ENCODE measurements around the gene CNKSR3. TPM values are rescaled to one million over a fixed set of nuclear protein-coding genes. Genes with fewer than 3 reads are reported as not detected.
A peak's percentile ranks its signal among the peaks of the same experiment; 100 is the strongest.

Gene CNKSR3
- total RNA-seq, 1 donor from 2014 or later: 12.1 TPM

DNA sequence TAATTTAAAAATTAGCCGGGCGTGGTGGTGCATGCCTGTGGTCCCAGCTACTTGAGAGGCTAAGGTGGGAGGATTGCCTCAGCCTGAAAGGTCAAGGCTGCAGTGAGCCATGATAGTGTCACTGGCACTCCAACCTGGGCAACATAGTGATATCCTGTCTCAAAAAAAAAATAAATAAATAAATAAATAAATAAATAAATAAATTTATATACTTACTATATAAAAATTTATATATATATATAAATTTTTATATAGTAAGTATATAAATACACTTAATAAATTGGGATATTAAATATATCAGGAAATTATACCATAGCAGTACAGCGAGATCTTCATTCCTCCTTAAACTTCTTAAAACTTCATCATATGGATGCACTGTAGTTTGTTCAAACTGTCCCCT lies 130.9 kb downstream of the CNKSR3 start:
- DNase-seq (ENCODE audit: low read depth): no peak
- Histone ChIP-seq H3K4me3 (ENCODE audit: low read depth, low read length) (no peak overlapping the region), H3K27me3 (ENCODE audit: control insufficient read depth, insufficient read depth, low read length) (no peaks in the 10 kb centered on the region), H3K36me3 (ENCODE audit: control insufficient read depth, insufficient read depth, low read length) (no peaks in the 10 kb centered on the region)
- TF ChIP-seq, protein P1, sequence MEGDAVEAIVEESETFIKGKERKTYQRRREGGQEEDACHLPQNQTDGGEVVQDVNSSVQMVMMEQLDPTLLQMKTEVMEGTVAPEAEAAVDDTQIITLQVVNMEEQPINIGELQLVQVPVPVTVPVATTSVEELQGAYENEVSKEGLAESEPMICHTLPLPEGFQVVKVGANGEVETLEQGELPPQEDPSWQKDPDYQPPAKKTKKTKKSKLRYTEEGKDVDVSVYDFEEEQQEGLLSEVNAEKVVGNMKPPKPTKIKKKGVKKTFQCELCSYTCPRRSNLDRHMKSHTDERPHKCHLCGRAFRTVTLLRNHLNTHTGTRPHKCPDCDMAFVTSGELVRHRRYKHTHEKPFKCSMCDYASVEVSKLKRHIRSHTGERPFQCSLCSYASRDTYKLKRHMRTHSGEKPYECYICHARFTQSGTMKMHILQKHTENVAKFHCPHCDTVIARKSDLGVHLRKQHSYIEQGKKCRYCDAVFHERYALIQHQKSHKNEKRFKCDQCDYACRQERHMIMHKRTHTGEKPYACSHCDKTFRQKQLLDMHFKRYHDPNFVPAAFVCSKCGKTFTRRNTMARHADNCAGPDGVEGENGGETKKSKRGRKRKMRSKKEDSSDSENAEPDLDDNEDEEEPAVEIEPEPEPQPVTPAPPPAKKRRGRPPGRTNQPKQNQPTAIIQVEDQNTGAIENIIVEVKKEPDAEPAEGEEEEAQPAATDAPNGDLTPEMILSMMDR (IDR thresholded peaks at IDR 0.05; ENCODE audit: insufficient read depth, low read length, poor library complexity, severe bottlenecking): no peak

DNA sequence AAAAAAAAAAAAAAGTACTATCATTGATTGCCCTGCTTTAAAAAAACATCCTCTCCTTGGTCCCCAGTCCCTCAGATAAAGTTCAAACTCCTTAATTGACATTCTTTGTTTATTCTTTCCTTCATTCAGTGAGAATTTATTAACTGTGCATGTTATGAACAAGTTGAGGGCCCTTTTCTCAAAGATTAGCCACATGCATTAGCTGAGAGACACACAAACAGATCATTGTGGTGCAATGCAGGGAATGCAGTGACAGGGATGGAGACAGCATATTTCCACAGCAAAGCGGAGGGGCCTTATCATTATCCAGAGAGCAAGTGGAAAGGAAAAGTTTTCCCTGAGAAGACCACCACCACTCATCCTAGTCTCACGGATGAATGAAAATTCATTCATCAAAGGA lies 132.0 kb downstream of the CNKSR3 start:
- DNase-seq (ENCODE audit: low read depth): no peak
- Histone ChIP-seq H3K27me3 (ENCODE audit: control insufficient read depth, insufficient read depth, low read length) (no peaks in the 10 kb centered on the region), H3K4me3 (ENCODE audit: low read depth, low read length) (no peak overlapping the region), H3K36me3 (ENCODE audit: control insufficient read depth, insufficient read depth, low read length) (no peaks in the 10 kb centered on the region)
- TF ChIP-seq, protein P1 (IDR thresholded peaks at IDR 0.05; ENCODE audit: insufficient read depth, low read length, poor library complexity, severe bottlenecking): no peak

DNA sequence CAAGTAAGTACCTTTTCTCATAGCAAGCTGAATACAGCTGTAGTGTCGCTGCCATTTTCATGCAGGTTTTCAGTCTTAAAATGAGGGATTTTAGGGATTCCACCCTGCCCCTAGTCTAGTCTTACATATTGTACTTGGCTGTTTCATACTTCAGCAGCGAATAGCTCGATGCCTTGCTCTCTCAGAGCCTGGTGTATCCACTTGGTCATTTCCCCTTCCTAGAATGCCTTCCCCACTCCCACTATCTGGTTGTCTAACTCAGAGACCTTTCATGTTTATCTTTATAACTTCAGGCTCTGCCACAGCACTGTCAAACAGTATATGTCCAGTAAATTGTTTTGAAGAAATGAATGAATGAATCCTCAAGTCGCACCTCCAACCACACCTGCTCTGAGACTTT lies 132.8 kb downstream of the CNKSR3 start:
- H3K27me3 ChIP-seq (ENCODE audit: control insufficient read depth, insufficient read depth, low read length): no peaks in the 10 kb centered on the region
- no peak overlapping the region for H3K4me3 ChIP-seq (ENCODE audit: low read depth, low read length)
- TF ChIP-seq, protein P1 (IDR thresholded peaks at IDR 0.05; ENCODE audit: insufficient read depth, low read length, poor library complexity, severe bottlenecking): no peak
- no peak for DNase-seq (ENCODE audit: low read depth)
- H3K36me3 ChIP-seq (ENCODE audit: control insufficient read depth, insufficient read depth, low read length): no peaks in the 10 kb centered on the region

DNA sequence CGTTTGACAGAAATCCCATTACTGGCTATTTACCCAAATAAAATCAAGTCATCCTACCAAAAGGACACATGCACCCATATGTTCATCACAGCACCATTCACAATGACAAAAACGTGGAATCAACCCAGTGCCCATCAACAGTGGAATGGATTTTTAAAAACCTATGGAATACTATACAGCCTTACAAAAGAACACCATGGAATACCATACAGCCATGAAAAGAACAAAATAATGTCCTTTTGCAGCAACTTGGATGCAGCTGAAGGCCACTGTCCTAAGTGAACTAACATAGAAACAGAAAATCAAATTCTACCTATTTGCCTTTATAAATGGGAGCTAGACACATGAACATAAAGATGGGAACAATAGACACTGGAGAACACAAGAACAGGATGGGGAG lies 136.5 kb downstream of the CNKSR3 start:
- no peaks in the 10 kb centered on the region for H3K36me3 ChIP-seq (ENCODE audit: control insufficient read depth, insufficient read depth, low read length)
- H3K4me3 ChIP-seq (ENCODE audit: low read depth, low read length): no peak overlapping the region
- TF ChIP-seq, protein P1 (IDR thresholded peaks at IDR 0.05; ENCODE audit: insufficient read depth, low read length, poor library complexity, severe bottlenecking): no peak
- no peaks in the 10 kb centered on the region for H3K27me3 ChIP-seq (ENCODE audit: control insufficient read depth, insufficient read depth, low read length)
- no peak for DNase-seq (ENCODE audit: low read depth)

DNA sequence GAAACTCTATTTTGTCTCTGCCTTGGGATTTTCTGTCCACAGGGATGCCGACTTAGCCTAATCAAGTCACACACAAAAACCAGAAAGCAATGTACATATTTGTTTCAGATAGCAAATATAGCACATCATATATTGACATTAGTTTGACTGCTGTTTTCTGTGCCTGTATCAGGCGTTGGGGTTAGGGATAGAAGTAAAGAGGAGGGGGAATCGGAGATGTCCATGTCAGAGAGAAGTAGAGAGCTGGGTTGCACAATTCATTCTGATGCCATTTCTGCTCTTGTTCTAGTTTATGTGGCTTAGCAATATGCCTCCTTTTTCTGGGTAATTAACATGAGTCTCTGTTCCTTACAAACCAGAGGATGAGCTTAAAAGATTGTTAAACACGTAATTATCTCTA lies 139.2 kb downstream of the CNKSR3 start:
- TF ChIP-seq, protein P1 (IDR thresholded peaks at IDR 0.05; ENCODE audit: insufficient read depth, low read length, poor library complexity, severe bottlenecking): no peak
- Histone ChIP-seq H3K4me3 (ENCODE audit: low read depth, low read length) (no peak overlapping the region), H3K36me3 (ENCODE audit: control insufficient read depth, insufficient read depth, low read length) (no peaks in the 10 kb centered on the region), H3K27me3 (ENCODE audit: control insufficient read depth, insufficient read depth, low read length) (no peaks in the 10 kb centered on the region)
- no peak for DNase-seq (ENCODE audit: low read depth)

DNA sequence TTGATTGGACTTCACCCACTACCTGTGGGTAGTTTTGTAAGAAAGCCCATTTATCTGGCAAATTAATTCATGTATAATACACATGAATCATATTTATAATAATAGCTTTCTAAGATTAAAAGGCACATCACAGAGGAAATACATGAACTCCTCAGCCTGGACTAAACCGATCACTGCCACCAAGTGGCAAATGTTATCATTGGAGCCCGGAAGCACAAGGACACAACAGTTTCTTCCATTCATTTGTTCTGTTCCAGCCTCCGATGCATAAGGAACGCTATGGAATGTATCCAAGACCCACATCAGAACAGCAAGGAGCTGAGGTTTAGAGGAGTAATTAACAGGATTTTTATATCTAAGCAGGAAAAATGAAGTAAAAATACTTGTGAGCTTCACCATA lies 139.9 kb downstream of the CNKSR3 start:
- Histone ChIP-seq H3K4me3 (ENCODE audit: low read depth, low read length) (no peak overlapping the region), H3K36me3 (ENCODE audit: control insufficient read depth, insufficient read depth, low read length) (no peaks in the 10 kb centered on the region), H3K27me3 (ENCODE audit: control insufficient read depth, insufficient read depth, low read length) (no peaks in the 10 kb centered on the region)
- no peak for DNase-seq (ENCODE audit: low read depth)
- TF ChIP-seq, protein P1 (IDR thresholded peaks at IDR 0.05; ENCODE audit: insufficient read depth, low read length, poor library complexity, severe bottlenecking): peak; percentile 54

Measured in kidney epithelial cell (primary cell).